ENCODE data around the gene ANGPTL7. TPM values are rescaled to one million over a fixed set of nuclear protein-coding genes. Genes with fewer than 3 reads are reported as not detected.

ANGPTL7 gene, protein sequence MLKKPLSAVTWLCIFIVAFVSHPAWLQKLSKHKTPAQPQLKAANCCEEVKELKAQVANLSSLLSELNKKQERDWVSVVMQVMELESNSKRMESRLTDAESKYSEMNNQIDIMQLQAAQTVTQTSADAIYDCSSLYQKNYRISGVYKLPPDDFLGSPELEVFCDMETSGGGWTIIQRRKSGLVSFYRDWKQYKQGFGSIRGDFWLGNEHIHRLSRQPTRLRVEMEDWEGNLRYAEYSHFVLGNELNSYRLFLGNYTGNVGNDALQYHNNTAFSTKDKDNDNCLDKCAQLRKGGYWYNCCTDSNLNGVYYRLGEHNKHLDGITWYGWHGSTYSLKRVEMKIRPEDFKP
- 2.0 TPM for total RNA-seq

DNA sequence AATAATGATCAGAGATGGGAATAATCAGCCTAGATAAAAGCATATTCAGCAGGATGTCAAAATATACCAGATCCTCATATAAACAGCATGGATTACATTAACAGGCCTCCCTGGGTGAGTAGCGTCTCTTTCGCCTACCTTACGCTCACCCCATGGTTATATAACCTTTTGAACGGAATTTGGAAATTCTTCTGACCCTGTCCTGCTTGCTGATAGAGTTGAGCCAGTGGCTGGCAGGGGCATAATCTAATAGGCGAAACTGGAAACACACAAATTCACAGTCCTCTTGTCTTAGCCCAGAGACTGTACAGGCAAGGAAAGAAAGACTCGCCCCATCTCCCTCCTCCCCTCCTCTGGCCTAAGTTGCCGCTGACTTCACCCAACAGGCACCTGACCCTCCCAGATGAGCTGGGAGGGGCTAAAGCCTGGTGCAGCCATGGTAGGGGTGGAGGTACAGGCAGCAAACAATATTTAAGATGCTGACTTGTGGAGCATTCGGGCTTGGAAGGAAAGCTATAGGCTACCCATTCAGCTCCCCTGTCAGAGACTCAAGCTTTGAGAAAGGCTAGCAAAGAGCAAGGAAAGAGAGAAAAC lies at the start of gene ANGPTL7:
TSS of gene ANGPTL7 (plus strand) at position 498 of the 594 bp plus-strand sequence. CDS start 225 bp downstream, outside the sequence.
- TF ChIP-seq, protein P1, sequence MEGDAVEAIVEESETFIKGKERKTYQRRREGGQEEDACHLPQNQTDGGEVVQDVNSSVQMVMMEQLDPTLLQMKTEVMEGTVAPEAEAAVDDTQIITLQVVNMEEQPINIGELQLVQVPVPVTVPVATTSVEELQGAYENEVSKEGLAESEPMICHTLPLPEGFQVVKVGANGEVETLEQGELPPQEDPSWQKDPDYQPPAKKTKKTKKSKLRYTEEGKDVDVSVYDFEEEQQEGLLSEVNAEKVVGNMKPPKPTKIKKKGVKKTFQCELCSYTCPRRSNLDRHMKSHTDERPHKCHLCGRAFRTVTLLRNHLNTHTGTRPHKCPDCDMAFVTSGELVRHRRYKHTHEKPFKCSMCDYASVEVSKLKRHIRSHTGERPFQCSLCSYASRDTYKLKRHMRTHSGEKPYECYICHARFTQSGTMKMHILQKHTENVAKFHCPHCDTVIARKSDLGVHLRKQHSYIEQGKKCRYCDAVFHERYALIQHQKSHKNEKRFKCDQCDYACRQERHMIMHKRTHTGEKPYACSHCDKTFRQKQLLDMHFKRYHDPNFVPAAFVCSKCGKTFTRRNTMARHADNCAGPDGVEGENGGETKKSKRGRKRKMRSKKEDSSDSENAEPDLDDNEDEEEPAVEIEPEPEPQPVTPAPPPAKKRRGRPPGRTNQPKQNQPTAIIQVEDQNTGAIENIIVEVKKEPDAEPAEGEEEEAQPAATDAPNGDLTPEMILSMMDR (IDR thresholded peaks at IDR 0.05) = no peak
- H3K4me3 ChIP-seq = peak within 1 kb of the TSS in 1 of 2 donors; percentile 16
- H3K27me3 ChIP-seq = no peaks in the 10 kb centered on the region
- no peaks in the 10 kb centered on the region for H3K4me1 ChIP-seq
- H3K36me3 ChIP-seq = peaks cover 29 to 31% of the 10 kb centered on the region in 2 donors
- intact Hi-C loops (cut with DNase I) = no loop called here
- peak within 1 kb of the TSS in 1 of 2 donors; percentile 9 for H3K27ac ChIP-seq
- DNase-seq (ENCODE audit: low spot score in 2 of 2) = no peak
- H3K9me3 ChIP-seq = no peaks in the 10 kb centered on the region

DNA sequence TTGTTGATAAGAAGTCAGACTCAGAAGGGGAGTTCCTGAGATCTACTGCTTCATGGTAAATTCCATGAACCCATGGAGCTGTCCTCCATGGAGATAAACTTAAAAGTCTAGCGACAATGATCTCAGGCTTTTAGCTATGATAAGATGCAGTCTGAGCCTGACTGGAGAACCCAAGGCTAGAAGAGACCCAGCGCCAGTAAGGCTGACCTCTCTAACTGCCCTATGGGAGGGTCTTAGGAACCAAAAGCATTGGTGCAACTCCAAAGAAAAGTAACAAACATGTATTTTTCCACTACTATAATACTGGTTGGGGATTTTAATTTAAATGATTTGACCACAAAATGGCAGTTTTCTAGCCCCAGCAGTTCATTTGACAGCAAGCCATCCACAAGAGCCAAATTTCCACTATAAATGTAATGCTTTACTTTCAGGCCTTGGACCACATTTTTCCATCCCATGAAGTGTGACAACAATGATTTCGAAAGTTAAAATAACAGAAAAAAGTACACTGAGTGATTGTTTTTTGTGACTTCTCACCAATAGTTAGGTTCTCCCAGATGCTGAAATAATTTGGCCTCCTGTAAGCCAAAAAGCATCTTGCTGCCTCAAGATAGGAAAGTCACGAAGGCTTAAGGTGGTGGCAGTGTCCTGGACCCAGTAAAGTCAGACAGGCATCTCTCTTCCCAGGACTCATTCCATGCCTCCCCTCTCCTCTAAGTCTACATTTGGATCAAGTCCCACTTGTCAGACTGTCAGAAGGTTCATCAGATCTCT lies 46.4 kb upstream of the ANGPTL7 start:
- Histone ChIP-seq H3K27ac (peak overlapping the region; percentile 65 to 79), H3K9me3 (no peaks in the 10 kb centered on the region), H3K4me1 (peaks cover 0 to 9% of the 10 kb centered on the region in 2 donors), H3K27me3 (no peaks in the 10 kb centered on the region), H3K4me3 (no peak overlapping the region), H3K36me3 (peaks cover 39 to 69% of the 10 kb centered on the region in 2 donors)
- TF ChIP-seq, protein P1 (IDR thresholded peaks at IDR 0.05) = no peak
- no peak for DNase-seq (ENCODE audit: low spot score in 2 of 2)
- intact Hi-C loops (cut with DNase I) = loop anchor here (5.0 kb wide), 1 partner anchor 34 kb away; no protein-coding TSS in a partner anchor

DNA sequence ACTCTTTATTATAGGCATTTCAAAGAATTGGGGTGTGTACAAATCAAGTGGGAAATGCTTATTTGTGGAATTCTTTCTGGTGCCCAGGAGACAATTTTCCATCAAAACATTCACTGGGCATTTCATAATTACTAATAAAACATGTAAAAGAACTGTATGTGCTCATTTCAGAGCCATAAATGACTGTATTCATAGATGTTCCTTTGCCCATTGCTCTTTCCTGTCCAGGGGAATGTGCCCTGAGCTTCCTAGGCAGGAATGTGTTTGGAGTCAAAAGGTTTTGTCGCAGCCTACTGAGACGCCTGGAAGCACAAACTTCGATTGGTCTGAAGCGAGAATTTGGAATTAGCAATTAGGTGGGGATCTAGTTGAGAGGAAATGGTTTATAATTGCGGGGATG lies 45.8 kb upstream of the ANGPTL7 start:
- intact Hi-C loops (cut with DNase I) = loop anchor here (5.0 kb wide), 1 partner anchor 34 kb away; no protein-coding TSS in a partner anchor
- H3K27ac ChIP-seq = peak overlapping the region; percentile 65 to 79
- H3K4me3 ChIP-seq = no peak overlapping the region

DNA sequence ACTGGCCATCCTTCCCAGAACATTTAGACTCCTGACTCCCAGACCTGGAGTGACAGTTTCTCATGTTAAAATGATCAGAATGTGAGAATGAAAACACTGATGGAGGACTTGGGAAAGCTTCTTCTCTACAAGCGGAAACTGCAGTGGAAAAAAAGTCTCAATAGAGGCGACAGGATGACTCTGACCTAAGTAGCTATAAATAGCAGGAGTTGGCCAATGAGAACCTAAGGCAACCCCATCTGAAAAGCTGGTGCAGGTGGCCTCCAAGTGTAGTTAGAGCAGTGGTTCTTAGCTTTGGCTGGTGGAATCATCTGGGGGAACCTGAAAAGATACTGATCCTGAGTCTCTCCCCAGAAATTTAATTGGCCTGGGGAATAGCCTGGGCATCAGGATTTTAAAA lies 45.2 kb upstream of the ANGPTL7 start:
- H3K4me3 ChIP-seq = no peak overlapping the region
- DNase-seq (ENCODE audit: low spot score in 2 of 2) = no peak
- H3K27me3 ChIP-seq = no peaks in the 10 kb centered on the region
- intact Hi-C loops (cut with DNase I) = loop anchor here (5.0 kb wide), 1 partner anchor 33 kb away; no protein-coding TSS in a partner anchor
- peaks cover 0 to 9% of the 10 kb centered on the region in 2 donors for H3K4me1 ChIP-seq
- TF ChIP-seq, protein P1 (IDR thresholded peaks at IDR 0.05) = no peak
- H3K36me3 ChIP-seq = peaks cover 38 to 67% of the 10 kb centered on the region in 2 donors
- H3K27ac ChIP-seq = peak overlapping the region; percentile 65 to 79
- H3K9me3 ChIP-seq = no peaks in the 10 kb centered on the region

More for the DNA sequence above, 45.8 kb upstream of the ANGPTL7 start:
- Histone ChIP-seq H3K4me1 (peaks cover 0 to 9% of the 10 kb centered on the region in 2 donors), H3K36me3 (peaks cover 39 to 67% of the 10 kb centered on the region in 2 donors), H3K27me3 (no peaks in the 10 kb centered on the region), H3K9me3 (no peaks in the 10 kb centered on the region)
- TF ChIP-seq, protein P1 (IDR thresholded peaks at IDR 0.05) = no peak
- DNase-seq (ENCODE audit: low spot score in 2 of 2) = no peak

DNA sequence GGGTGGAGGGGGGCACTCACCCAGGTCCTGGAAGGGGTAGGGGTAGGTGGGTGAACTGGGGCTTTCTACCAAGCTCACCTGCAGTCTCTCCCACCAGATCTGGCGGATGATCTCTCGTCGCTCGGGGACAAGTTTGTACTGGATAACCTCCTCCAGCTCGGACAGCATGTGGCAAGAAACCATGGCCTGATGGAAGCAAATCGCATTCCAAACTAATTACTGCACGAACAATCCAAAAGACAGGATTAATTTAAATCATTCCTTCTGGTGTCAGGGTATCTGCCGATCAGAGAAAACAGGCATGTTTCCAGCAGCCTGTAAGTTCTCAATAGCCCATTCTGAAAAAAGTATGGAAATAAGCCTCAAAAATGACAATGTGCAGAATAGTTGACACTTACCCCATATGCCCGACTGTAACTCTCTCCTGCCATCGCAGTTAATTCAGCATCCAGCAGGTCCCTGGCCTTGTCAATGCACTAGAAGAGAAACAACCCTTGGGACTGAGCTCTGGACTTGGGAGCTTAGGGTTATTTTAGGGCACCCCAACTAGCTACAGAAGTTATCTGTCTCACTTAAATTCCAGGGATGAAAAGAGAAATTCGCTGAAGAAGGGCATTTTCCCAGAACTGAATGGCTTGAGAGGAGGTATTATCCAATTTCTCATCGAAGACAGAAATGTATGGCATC lies 44.4 kb upstream of the ANGPTL7 start:
- Histone ChIP-seq H3K27ac (peak overlapping the region; percentile 65 to 79), H3K27me3 (no peaks in the 10 kb centered on the region), H3K36me3 (peaks cover 39 to 67% of the 10 kb centered on the region in 2 donors), H3K4me1 (peaks cover 0 to 9% of the 10 kb centered on the region in 2 donors), H3K4me3 (no peak overlapping the region), H3K9me3 (no peaks in the 10 kb centered on the region)
- DNase-seq (ENCODE audit: low spot score in 2 of 2) = no peak
- intact Hi-C loops (cut with DNase I) = loop anchor here (5.0 kb wide), 1 partner anchor 33 kb away; no protein-coding TSS in a partner anchor
- TF ChIP-seq, protein P1 (IDR thresholded peaks at IDR 0.05) = no peak

Data from ascending aorta (tissue), 2 donors.